ENCODE results near the gene RAB37. TPM values are rescaled to one million over a fixed set of nuclear protein-coding genes. Genes with fewer than 3 reads are reported as not detected.

RAB37 gene
- total RNA-seq, 1 donor from 2014 or later = not detected

- no peak for DNase-seq (ENCODE audit: extremely low read depth, low read depth, low spot score)
Measured at GRCh38 chr17:74776044-74776962, 39.2 kb downstream of the RAB37 start, which contains the start of gene NAT9. Gene NAT9 (minus strand): TSS chr17:74776345. CDS start chr17:74775698, 647 bp downstream.

GRCh38 chr17:74776990-74777389, 39.9 kb downstream of the RAB37 start:
- DNase-seq (ENCODE audit: extremely low read depth, low read depth, low spot score) = no peak

- DNase-seq (ENCODE audit: extremely low read depth, low read depth, low spot score) = no peak
Measured at GRCh38 chr17:74777901-74778515, 41.0 kb downstream of the RAB37 start.

- no peak for DNase-seq (ENCODE audit: extremely low read depth, low read depth, low spot score)
Measured at GRCh38 chr17:74778960-74779359, 41.9 kb downstream of the RAB37 start.

GRCh38 chr17:74779501-74779900, 42.4 kb downstream of the RAB37 start:
- no peak for DNase-seq (ENCODE audit: extremely low read depth, low read depth, low spot score)

GRCh38 chr17:74779948-74780400, 42.9 kb downstream of the RAB37 start:
- no peak for DNase-seq (ENCODE audit: extremely low read depth, low read depth, low spot score)

GRCh38 chr17:74780443-74781238, 43.6 kb downstream of the RAB37 start:
- no peak for DNase-seq (ENCODE audit: extremely low read depth, low read depth, low spot score)

- no peak for DNase-seq (ENCODE audit: extremely low read depth, low read depth, low spot score)
Measured at GRCh38 chr17:74782571-74782970, 45.5 kb downstream of the RAB37 start.

- DNase-seq (ENCODE audit: extremely low read depth, low read depth, low spot score) = no peak
Measured at GRCh38 chr17:74784125-74784810, 47.2 kb downstream of the RAB37 start.

- DNase-seq (ENCODE audit: extremely low read depth, low read depth, low spot score) = no peak
Measured at GRCh38 chr17:74785096-74785980, 48.3 kb downstream of the RAB37 start.

GRCh38 chr17:74785981-74786360, 48.9 kb downstream of the RAB37 start:
- DNase-seq (ENCODE audit: extremely low read depth, low read depth, low spot score) = no peak

GRCh38 chr17:74786431-74787055, 49.5 kb downstream of the RAB37 start:
- DNase-seq (ENCODE audit: extremely low read depth, low read depth, low spot score) = no peak

GRCh38 chr17:74790161-74791058, 53.4 kb downstream of the RAB37 start:
- DNase-seq (ENCODE audit: extremely low read depth, low read depth, low spot score) = no peak

- no peak for DNase-seq (ENCODE audit: extremely low read depth, low read depth, low spot score)
Measured at GRCh38 chr17:74792586-74793105, 55.6 kb downstream of the RAB37 start.

- DNase-seq (ENCODE audit: extremely low read depth, low read depth, low spot score) = no peak
Measured at GRCh38 chr17:74795327-74796020, 58.4 kb downstream of the RAB37 start.

GRCh38 chr17:74796211-74796610, 59.2 kb downstream of the RAB37 start:
- no peak for DNase-seq (ENCODE audit: extremely low read depth, low read depth, low spot score)

- DNase-seq (ENCODE audit: extremely low read depth, low read depth, low spot score) = no peak
Measured at GRCh38 chr17:74796866-74797265, 59.8 kb downstream of the RAB37 start.
